AG09309 (cell line): ENCODE results near the gene PLPP4.

Experiments
- DNase-seq: peaks from one replicate; pipeline ENCODE4 v3.0.0-alpha.2; 2010; ENCODE audit warnings: low read depth
- H3K4me3 ChIP-seq: 2 replicates; pipeline ENCODE4 v1.5.1; 2011; ENCODE audit warnings: mild to moderate bottlenecking, low read depth, low read length, moderate library complexity; ENCODE audit not compliant: control insufficient read depth
- TF ChIP-seq, protein P1 (sequence below): IDR thresholded peaks from 2 replicates; pipeline ENCODE4 v1.5.1; 2011; ENCODE audit warnings: mild to moderate bottlenecking, low read depth, low read length, inconsistent platforms; ENCODE audit not compliant: insufficient read depth, control insufficient read depth; ENCODE audit errors: missing control alignments

The PLPP4 gene

DNA sequence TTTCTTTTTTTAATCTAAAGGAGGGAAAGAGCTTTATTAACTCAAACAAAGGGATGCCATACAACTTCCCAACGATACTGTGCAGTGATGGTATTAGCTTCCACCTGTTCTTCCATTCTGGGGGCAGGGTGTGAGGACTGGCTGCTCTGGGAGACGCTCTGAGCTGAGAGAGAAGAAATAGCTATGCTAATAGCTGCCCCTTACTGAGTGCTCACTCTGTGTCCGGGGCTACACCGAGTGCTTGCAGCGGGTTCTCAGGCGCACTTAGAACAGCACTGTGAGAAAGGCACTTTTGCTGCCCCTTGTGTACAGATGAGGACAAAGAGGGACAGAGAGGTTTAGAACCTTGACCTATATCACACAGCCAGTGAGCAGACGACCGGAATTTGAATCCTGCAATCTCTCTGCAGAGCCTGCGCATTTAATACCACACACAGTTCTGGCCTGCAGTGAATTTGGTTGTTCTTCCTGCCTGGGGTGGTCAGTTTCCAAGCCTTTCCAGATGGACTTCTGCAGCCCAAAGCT, 142.2 kb downstream of the PLPP4 start:
- TF ChIP-seq, protein P1, sequence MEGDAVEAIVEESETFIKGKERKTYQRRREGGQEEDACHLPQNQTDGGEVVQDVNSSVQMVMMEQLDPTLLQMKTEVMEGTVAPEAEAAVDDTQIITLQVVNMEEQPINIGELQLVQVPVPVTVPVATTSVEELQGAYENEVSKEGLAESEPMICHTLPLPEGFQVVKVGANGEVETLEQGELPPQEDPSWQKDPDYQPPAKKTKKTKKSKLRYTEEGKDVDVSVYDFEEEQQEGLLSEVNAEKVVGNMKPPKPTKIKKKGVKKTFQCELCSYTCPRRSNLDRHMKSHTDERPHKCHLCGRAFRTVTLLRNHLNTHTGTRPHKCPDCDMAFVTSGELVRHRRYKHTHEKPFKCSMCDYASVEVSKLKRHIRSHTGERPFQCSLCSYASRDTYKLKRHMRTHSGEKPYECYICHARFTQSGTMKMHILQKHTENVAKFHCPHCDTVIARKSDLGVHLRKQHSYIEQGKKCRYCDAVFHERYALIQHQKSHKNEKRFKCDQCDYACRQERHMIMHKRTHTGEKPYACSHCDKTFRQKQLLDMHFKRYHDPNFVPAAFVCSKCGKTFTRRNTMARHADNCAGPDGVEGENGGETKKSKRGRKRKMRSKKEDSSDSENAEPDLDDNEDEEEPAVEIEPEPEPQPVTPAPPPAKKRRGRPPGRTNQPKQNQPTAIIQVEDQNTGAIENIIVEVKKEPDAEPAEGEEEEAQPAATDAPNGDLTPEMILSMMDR: no peak
- no peak overlapping the region for H3K4me3 ChIP-seq
- no peak for DNase-seq

DNA sequence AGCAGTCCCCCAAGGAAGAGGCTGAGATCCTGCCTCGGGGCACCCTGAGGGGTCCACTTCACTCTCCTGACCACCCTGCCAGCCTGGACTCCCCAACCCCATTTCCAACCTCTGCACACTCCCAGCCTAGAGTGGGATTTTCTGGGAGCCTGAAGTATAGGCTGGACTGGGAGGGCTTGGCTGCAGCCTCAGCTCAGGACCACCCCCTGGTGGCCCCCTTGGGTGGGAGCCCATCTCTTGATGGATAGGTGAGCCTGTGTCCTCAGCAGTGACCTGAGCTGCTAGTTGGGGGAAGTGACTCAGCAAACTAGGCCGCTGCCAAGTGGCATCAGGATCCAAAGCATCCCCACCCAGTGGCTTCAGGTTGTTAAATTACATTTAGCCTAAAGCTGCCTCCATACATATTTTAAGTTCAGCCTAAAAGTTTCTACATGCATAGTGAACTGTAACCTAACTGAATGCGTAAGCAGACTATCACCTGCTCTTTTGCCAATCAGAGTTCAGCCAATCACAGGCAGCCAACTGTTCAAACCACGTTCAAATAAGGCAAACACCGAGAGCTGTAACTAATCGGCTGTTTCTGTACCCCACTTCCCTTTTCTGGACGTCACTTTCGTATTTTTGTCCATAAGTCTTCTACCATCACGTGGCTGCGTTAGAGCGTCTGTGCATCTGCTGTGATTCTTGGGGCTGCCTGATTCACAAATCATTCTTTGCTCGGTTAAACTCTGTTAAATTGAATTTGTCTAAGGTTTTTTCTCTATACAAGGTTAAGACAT, 144.0 kb downstream of the PLPP4 start:
- TF ChIP-seq, protein P1: peak; percentile 63
- DNase-seq: no peak
- H3K4me3 ChIP-seq: no peak overlapping the region

DNA sequence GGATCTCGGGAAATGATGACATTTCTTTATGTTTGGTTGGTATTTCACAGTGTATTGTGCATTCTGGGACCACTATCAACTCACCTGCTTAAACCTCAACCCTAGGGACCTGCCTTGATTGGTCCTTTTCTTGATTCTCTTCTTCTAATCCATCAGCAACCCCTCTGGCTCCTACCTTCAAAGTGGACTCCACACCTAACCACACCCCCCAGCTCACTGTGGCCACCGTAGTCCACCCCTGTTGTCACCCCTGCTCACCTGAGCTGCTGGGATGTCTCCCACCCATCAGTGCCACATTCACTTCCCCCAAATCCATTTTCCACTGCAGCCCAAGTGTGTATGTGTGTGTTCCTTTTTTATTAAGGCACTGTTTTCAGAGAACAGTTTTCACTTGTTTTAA, 145.0 kb downstream of the PLPP4 start:
- DNase-seq: no peak
- TF ChIP-seq, protein P1: no peak
- no peak overlapping the region for H3K4me3 ChIP-seq

DNA sequence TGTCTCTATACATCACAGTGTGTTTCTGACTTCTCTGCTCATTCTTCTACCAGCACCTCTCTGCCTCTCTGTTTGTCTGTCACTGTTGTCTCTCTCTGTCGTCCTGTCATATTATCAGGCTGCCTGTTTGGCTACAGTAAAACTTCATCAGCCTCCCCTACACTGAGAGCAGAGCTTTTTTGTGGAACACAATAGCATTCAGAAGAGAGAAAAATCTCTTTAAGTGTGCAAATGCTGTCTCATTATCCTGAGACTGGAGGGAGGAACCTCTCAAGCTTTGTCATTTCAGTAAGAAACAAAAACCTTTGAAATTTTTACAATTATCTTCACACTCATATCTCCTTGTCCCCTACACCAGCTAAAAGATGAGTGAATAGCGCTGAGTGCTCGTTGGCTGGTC, 148.4 kb downstream of the PLPP4 start:
- no peak overlapping the region for H3K4me3 ChIP-seq
- TF ChIP-seq, protein P1: no peak
- no peak for DNase-seq

DNA sequence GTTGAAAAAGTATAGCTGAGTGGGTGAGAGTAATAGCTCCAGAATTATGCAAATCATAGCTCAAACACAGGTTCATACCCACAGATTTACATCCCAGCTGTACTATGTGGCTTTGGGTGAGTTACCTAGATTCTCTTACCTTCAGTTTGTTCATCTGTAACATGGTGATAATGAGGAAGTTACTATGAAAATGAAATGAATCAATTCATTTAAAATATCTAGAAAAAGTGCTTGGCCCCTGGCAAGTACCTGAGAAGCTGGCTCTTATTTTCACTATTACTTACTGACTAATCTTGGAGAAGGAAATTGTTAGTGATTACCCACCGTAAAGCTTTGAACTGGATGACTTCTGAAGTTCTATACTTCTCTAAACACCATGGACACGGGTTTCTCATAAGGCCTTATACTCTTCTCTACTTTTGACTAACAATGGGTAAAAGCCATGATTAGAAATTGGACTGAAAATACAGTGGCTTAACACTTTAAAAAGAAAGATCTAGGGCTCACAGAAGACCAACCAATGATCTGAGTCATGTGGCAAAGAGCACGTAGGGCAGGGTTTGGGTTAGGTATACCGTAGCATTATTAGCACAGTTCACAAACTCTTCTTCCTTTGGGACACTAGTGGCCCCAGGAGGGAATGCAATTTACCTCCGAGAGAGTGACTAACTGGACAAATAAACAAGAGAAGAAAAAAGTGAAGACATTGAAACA, 149.2 kb downstream of the PLPP4 start:
- TF ChIP-seq, protein P1: no peak
- no peak overlapping the region for H3K4me3 ChIP-seq
- no peak for DNase-seq

DNA sequence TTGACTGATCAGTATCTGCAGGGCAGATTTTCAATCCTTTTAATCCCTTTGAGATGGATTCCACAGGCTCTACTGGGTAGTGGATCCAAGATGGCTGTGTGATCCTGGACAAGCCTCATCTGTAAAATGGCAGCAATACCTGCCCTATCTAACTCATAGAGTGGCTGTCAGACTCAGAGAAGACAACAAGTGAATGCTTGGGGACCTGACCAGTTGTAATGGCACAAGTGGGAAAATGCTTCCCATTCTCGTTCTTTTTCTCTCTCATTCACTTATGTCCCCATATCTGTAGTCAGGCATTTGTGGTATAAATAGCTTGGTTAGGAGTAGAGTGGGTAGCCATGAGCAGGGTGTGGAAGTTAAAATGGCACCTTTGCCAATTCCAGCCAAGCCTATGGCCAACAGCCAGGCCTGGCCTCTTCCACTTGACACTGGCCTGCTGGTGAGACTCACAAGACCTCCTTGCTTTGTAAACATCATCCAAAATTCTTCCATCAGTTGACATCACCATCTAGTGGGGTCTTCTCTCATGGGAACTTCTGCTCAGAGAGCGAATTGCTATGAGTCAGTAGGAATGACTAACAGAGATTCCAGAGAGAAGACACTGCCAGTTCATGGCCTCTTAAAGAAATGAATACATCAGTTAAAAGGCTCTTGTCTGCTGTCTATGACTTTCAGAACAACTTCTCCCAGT, 150.1 kb downstream of the PLPP4 start:
- H3K4me3 ChIP-seq: no peak overlapping the region
- peak; percentile 61 for DNase-seq
- TF ChIP-seq, protein P1: peak; percentile 10
